ENCODE measurements around the gene ARRDC3. TPM values are rescaled to one million over a fixed set of nuclear protein-coding genes. Genes with fewer than 3 reads are reported as not detected.

ARRDC3 gene
- total and polyA plus RNA-seq, 2 of the 8 experiments (the other 6 are each of a cell fraction or from before 2014, with no cell fraction given), result 2.9 to 5.7 TPM

DNA sequence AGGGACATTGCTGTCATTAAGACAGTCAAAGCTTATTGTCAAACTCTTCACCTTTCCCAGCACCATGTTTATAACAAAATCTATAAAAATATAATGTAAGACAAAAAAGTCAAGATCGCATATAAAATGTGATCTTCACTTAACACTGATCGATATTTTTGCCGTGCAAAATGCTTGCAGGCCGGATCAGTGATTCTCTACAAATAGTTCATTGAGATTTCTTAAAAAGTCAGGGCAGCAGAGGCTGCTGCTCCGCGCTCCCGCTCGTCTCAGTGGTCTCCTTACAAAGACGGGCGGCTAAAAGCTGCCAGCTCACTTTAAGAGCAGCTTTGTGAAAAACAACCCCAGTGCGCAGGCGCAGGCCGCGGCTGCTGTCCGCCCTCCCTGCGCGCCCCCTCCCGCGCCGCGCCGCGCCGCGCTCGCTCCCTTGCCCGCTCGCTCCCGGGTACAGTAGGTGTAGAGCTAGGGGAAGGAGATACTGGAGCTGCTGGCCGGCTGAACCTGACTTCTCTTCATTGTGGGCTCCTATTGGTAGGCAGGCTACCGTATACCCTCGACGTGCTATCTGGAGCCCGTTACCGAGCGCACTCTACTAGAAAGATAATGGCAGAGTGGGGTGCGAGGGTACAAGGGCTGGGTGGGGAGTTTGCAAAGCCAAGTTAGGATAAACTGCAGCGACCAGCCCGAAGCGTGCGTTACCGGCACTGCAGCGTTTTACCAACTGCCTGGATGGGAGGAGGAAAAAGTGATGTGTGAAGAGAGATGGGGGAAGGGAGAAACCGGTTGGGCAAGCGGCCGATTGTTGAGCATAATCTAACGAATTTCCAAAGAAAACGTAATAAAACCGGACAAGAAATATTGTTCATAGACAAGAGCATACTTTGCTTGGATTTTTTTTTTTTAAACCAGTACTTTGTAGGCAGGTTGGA, at the start of gene ARRDC3 (continued):
- TF ChIP-seq CHD7 (IDR thresholded peaks at IDR 0.05; ENCODE audit: insufficient replicate concordance, low read length) (peak; percentile 98), NANOG (IDR thresholded peaks at IDR 0.05; ENCODE audit: insufficient read depth, low read depth, low read length, poor library complexity, severe bottlenecking) (no peak), TEAD4 (IDR thresholded peaks at IDR 0.05; ENCODE audit: low read depth, low read length) (no peak), CBX5 (IDR thresholded peaks at IDR 0.05; ENCODE audit: low read depth, low read length) (no peak), KDM5A (IDR thresholded peaks at IDR 0.05; ENCODE audit: low read length) (no peak)
- TF ChIP-seq, protein P1, sequence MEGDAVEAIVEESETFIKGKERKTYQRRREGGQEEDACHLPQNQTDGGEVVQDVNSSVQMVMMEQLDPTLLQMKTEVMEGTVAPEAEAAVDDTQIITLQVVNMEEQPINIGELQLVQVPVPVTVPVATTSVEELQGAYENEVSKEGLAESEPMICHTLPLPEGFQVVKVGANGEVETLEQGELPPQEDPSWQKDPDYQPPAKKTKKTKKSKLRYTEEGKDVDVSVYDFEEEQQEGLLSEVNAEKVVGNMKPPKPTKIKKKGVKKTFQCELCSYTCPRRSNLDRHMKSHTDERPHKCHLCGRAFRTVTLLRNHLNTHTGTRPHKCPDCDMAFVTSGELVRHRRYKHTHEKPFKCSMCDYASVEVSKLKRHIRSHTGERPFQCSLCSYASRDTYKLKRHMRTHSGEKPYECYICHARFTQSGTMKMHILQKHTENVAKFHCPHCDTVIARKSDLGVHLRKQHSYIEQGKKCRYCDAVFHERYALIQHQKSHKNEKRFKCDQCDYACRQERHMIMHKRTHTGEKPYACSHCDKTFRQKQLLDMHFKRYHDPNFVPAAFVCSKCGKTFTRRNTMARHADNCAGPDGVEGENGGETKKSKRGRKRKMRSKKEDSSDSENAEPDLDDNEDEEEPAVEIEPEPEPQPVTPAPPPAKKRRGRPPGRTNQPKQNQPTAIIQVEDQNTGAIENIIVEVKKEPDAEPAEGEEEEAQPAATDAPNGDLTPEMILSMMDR (IDR thresholded peaks at IDR 0.05; ENCODE audit: control extremely low read depth in 1 of 3, insufficient read depth in 1 of 3, low read depth in 1 of 3, low read length in 3 of 3), result 0 out of 4 replicates have a peak, but pooled peaks of 1 of the 3 experiments have one; percentile 9
